Suppressor macrophage (primary cell): ENCODE results near the gene UBAP1L.
"Not testable (repeated sequence)": the region's sequence is repeated elsewhere in the genome, so short reads cannot be mapped to it uniquely, and the experiment has no call there.

ENCODE experiments used
- DNase-seq, 4 experiments: peaks; one replicate each; pipeline ENCODE4 v3.0.0-alpha.2; 2020 to 2022

The UBAP1L gene

GRCh38 chr15:65099801-65100200 is 15.2 kb downstream of the UBAP1L start:
- not testable (repeated sequence) for DNase-seq

- no peak for DNase-seq
Measured at GRCh38 chr15:65099336-65099735, 15.7 kb downstream of the UBAP1L start.

GRCh38 chr15:65097651-65098263 is 17.2 kb downstream of the UBAP1L start:
- DNase-seq, result no peak

GRCh38 chr15:65096481-65097385 is 18.3 kb downstream of the UBAP1L start:
- no peak for DNase-seq

- no peak for DNase-seq
Measured at GRCh38 chr15:65095747-65096104, 19.3 kb downstream of the UBAP1L start.

- no peak for DNase-seq
Measured at GRCh38 chr15:65095011-65095746, 19.8 kb downstream of the UBAP1L start.

GRCh38 chr15:65094294-65094995 is 20.6 kb downstream of the UBAP1L start:
- no peak for DNase-seq

- not testable (repeated sequence) for DNase-seq
Measured at GRCh38 chr15:65093793-65094170, 21.2 kb downstream of the UBAP1L start.

GRCh38 chr15:65092911-65093792 is 21.8 kb downstream of the UBAP1L start:
- DNase-seq, result no peak

- no peak for DNase-seq
Measured at GRCh38 chr15:65091946-65092770, 22.8 kb downstream of the UBAP1L start.

- no peak for DNase-seq
Measured at GRCh38 chr15:65089206-65089824, 25.7 kb downstream of the UBAP1L start.

- no peak for DNase-seq
Measured at GRCh38 chr15:65088643-65089021, 26.4 kb downstream of the UBAP1L start.

GRCh38 chr15:65087873-65088642 is 26.9 kb downstream of the UBAP1L start:
- no peak for DNase-seq

GRCh38 chr15:65087411-65087810 is 27.6 kb downstream of the UBAP1L start:
- DNase-seq, result no peak

GRCh38 chr15:65086680-65087111 is 28.3 kb downstream of the UBAP1L start:
- DNase-seq, result no peak

- DNase-seq, result peak; percentile 23 to 61 (median 38)
Measured at GRCh38 chr15:65085990-65086679, 28.9 kb downstream of the UBAP1L start.

- DNase-seq, result no peak
Measured at GRCh38 chr15:65085207-65085753, 29.7 kb downstream of the UBAP1L start.

- DNase-seq, result no peak
Measured at GRCh38 chr15:65084500-65085206, 30.3 kb downstream of the UBAP1L start.
